Endothelial cell of umbilical vein (primary cell): ENCODE results near the gene PIK3C3. TPM values are rescaled to one million over a fixed set of nuclear protein-coding genes. Genes with fewer than 3 reads are reported as not detected.

ENCODE experiments used
- BruUV-seq: library from RNA; stranded (reverse); fragments of 400-500 nt; replicated peaks from 2 replicates; lab custom pipeline; 2021; lab: Mats Ljungman, UMichigan
- CTCF ChIA-PET: fragments of 300-600, 350-600 bp; sonication (Branson Sonifier 250); formaldehyde crosslinking; loops from one replicate; lab custom pipeline; 2021; ENCODE audit warnings: antibody characterized with exemption, inconsistent platforms; lab: Charles Lee
- POLR2A ChIA-PET: fragments of 300-600, 350-600 bp; sonication (Branson Sonifier 250); formaldehyde crosslinking; loops from one replicate; lab custom pipeline; 2021; ENCODE audit warnings: antibody characterized with exemption, inconsistent platforms; lab: Charles Lee
- DNase-seq: peaks from one replicate; pipeline ENCODE4 v3.0.0-alpha.2; 2011; ENCODE audit warnings: low read depth, low spot score
- FAIRE-seq: peaks from 2 replicates; lab custom pipeline; 2011; peaks lifted over from hg19 to GRCh38; lab: Jason Lieb, UNC
- H2AFZ ChIP-seq: 2 replicates; pipeline ENCODE4 v1.6.0; 2012; ENCODE audit warnings: low read depth, low read length, control low read depth, inconsistent platforms
- H3K27ac ChIP-seq: 2 replicates; pipeline ENCODE4 v1.5.1; 2011; ENCODE audit warnings: low read depth, mild to moderate bottlenecking, control low read depth, low read length, moderate library complexity; ENCODE audit not compliant: insufficient read depth
- H3K27me3 ChIP-seq, 2 experiments: 2 replicates each; pipeline versions ENCODE4 v1.6.0 to v1.6.1; 2011; ENCODE audit warnings: low read length in 2 of 2, mixed read lengths in 1 of 2; ENCODE audit not compliant: control insufficient read depth in 2 of 2, insufficient read depth in 2 of 2
- H3K36me3 ChIP-seq, 2 experiments: 2 replicates in 1 of 2; 3 replicates in 1 of 2; pipeline ENCODE4 v1.5.1; 2011; ENCODE audit warnings: low read length in 2 of 2, mild to moderate bottlenecking in 1 of 2, moderate library complexity in 1 of 2; ENCODE audit not compliant: control insufficient read depth in 2 of 2, insufficient read depth in 2 of 2; ENCODE audit errors: extremely low read depth in 1 of 2
- H3K4me1 ChIP-seq: 3 replicates; pipeline ENCODE4 v1.5.1; 2011; ENCODE audit warnings: mild to moderate bottlenecking, low read length; ENCODE audit not compliant: control insufficient read depth, insufficient read depth; ENCODE audit errors: extremely low read depth
- H3K4me2 ChIP-seq: 2 replicates; pipeline ENCODE4 v1.6.1; 2011; ENCODE audit warnings: low read length, control low read depth, mixed read lengths; ENCODE audit not compliant: insufficient read depth
- H3K4me3 ChIP-seq, 3 experiments: fragments of 200-600 bp in 1 of 3; sonication (generic), shearing (Covaris generic) in 1 of 3; replicated peaks in 1 of 3; 2 replicates each; pipeline ENCODE4 v1.5.1; 2011 to 2016; ENCODE audit warnings: control low read depth in 3 of 3, low read length in 3 of 3, mild to moderate bottlenecking in 2 of 3, inconsistent platforms in 1 of 3, low read depth in 1 of 3, moderate library complexity in 1 of 3; ENCODE audit not compliant: insufficient read depth in 1 of 3
- H3K79me2 ChIP-seq: 2 replicates; pipeline ENCODE4 v1.6.0; 2012; ENCODE audit warnings: low read length, inconsistent platforms; ENCODE audit not compliant: control insufficient read depth, insufficient read depth
- H3K9ac ChIP-seq: replicated peaks from 2 replicates; pipeline ENCODE3; 2011; ENCODE audit warnings: low read length, control low read depth; ENCODE audit not compliant: insufficient read depth; ENCODE audit errors: extremely low read depth
- H3K9me1 ChIP-seq: replicated peaks from 3 replicates; pipeline ENCODE4 v1.6.0; 2011; ENCODE audit warnings: mild to moderate bottlenecking, low read length; ENCODE audit not compliant: control insufficient read depth, insufficient read depth; ENCODE audit errors: extremely low read depth
- H3K9me3 ChIP-seq: replicated peaks from 2 replicates; pipeline ENCODE4 v1.5.1; 2012; ENCODE audit warnings: low read length, inconsistent platforms; ENCODE audit not compliant: control insufficient read depth, insufficient read depth
- H4K20me1 ChIP-seq: replicated peaks from 2 replicates; pipeline ENCODE3; 2011; ENCODE audit warnings: mild to moderate bottlenecking, low read length; ENCODE audit not compliant: control insufficient read depth, insufficient read depth; ENCODE audit errors: extremely low read depth
- EZH2 ChIP-seq: IDR thresholded peaks from 2 replicates; pipeline ENCODE4 v1.6.1; 2012; ENCODE audit warnings: borderline replicate concordance, low read depth, mild to moderate bottlenecking, moderate library complexity, low read length, inconsistent platforms; ENCODE audit not compliant: severe bottlenecking
- FOS ChIP-seq: IDR thresholded peaks from 2 replicates; pipeline ENCODE4 v1.6.1; 2011; ENCODE audit warnings: mild to moderate bottlenecking, low read length, moderate library complexity, borderline replicate concordance; ENCODE audit not compliant: insufficient read depth
- GATA2 ChIP-seq: IDR thresholded peaks from 2 replicates; pipeline ENCODE4 v1.7.0; 2011; ENCODE audit warnings: low read depth, mild to moderate bottlenecking, moderate library complexity, mixed read lengths, low read length; ENCODE audit not compliant: insufficient read length, insufficient read depth
- JUN ChIP-seq: IDR thresholded peaks from 2 replicates; pipeline ENCODE4 v1.6.1; 2011; ENCODE audit warnings: borderline replicate concordance, low read depth; ENCODE audit not compliant: insufficient read length, insufficient read depth
- MYC ChIP-seq: IDR thresholded peaks from one replicate; pipeline ENCODE4 v1.6.1; 2011; ENCODE audit warnings: mild to moderate bottlenecking, low read depth, low read length
- POLR2A ChIP-seq: IDR thresholded peaks from 2 replicates; pipeline ENCODE4 v1.6.1; 2012; ENCODE audit warnings: low read depth, mild to moderate bottlenecking, control low read depth, low read length
- POLR2AphosphoS5 ChIP-seq: IDR thresholded peaks from 2 replicates; pipeline ENCODE4 v1.6.1; 2012; ENCODE audit warnings: low read depth, mild to moderate bottlenecking, control low read depth, low read length, moderate library complexity; ENCODE audit not compliant: insufficient read depth
- dilution Hi-C: fragments of 300-500 bp; cut with MboI; formaldehyde crosslinking; loops from one replicate; pipeline ENCODE4 v1.15.0; 2019; ENCODE audit warnings: low sequenced_read_pairs; ENCODE audit not compliant: extremely low pct_ligation_motif_present
- intact Hi-C: fragments of 100-400 bp; cut with micrococcal nuclease; formaldehyde crosslinking; loops from one replicate; pipeline ENCODE4 v1.10.0; 2022
- polyA plus RNA-seq, 4 experiments: library from polyadenylated mRNA; depleted of rRNA in 3 of 4; stranded (reverse) in 3 of 4; unstranded in 1 of 4; fragments of >200 nt; gene quantifications; 2 replicates each; pipeline versions ENCODE4 v1.2.1 to v1.2.3, GENCODE V29; 2011 to 2012; ENCODE audit warnings: missing spikeins in 1 of 4
- total RNA-seq: library from RNA; stranded (reverse); gene quantifications from 2 replicates; pipeline ENCODE4 v1.2.3, GENCODE V29; 2021
- TF ChIP-seq, protein P1 (sequence below), 2 donors: IDR thresholded peaks; 1 replicate in 1 of 2; 2 replicates in 1 of 2; pipeline ENCODE4 v1.5.1; 2011; ENCODE audit warnings: low read length in 2 of 2, mild to moderate bottlenecking in 2 of 2, moderate library complexity in 2 of 2, control low read depth in 1 of 2, inconsistent platforms in 1 of 2, low read depth in 1 of 2; ENCODE audit not compliant: insufficient read depth in 1 of 2; ENCODE audit errors: extremely low read depth in 1 of 2
- TF ChIP-seq, protein P2 (sequence below): IDR thresholded peaks from 2 replicates; pipeline ENCODE4 v1.6.1; 2011; ENCODE audit not compliant: insufficient read depth, insufficient read length

PIK3C3 gene
- total and polyA plus RNA-seq, 2 donors (not counting 3 experiments of a cell fraction or from before 2014, with no cell fraction given), result 19.5 to 47.3 TPM

DNA sequence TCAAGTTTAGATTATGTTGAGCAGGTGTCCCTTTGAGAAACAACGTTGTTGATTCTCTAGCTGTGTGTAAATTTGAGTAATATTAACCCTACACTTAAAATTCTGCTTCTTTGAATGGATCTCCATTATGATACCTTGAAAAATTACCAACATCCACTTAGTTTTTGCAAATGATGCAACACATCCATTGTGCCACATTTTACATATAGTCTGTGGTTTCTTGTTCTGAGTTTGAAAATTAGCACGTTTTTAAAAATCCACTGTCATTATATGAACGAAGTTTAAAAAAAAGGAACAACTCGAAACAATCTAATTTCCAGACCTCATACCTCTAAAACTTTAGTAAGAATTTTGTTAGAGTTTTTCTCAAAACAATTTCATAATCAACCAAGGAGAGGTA, 37.7 kb downstream of the PIK3C3 start:
- Histone ChIP-seq H3K9me3 (no peaks in the 10 kb centered on the region), H3K4me1 (peaks cover 26% of the 10 kb centered on the region), H3K4me2 (no peak overlapping the region), H3K9ac (no peak overlapping the region), H3K27ac (no peak overlapping the region), H3K27me3 (no peaks in the 10 kb centered on the region), H3K36me3 (peaks cover 0 to 3% of the 10 kb centered on the region in 2 experiments), H4K20me1 (no peaks in the 10 kb centered on the region), H3K79me2 (no peaks in the 10 kb centered on the region), H3K4me3 (no peak overlapping the region), H2AFZ (no peak overlapping the region), H3K9me1 (no peaks in the 10 kb centered on the region)
- POLR2A ChIA-PET, result no interaction called here
- dilution Hi-C loops (no loop called here), intact Hi-C loops (loop anchor here (1.0 kb wide), 1 partner anchor 28 kb away; no protein-coding TSS in a partner anchor)
- CTCF ChIA-PET, result no interaction called here
- DNase-seq, result no peak
- FAIRE-seq, result no peak
- no TSS peak for BruUV-seq
- TF ChIP-seq POLR2A (no peak), EZH2 (no peak), POLR2AphosphoS5 (no peak), GATA2 (no peak)

DNA sequence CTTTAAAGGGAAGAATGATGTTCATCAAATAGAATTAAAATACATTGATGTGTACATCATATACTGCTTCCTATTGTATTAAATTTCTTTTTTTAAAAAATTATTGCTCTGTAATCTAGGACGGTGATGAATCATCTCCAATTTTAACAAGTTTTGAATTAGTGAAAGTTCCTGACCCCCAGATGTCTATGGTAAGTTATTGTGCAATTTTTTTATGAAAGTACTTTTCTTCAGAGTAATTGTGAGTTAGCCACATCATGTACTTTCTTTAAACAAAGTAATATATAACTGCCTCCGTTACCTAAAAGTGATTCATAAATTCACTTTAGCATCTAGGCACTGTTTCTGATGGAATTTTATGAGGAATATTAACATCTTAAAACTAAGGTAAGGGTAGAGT, 38.1 kb downstream of the PIK3C3 start:
- no peak overlapping the region for H3K9ac ChIP-seq
- H3K27me3 ChIP-seq, result no peaks in the 10 kb centered on the region
- no peaks in the 10 kb centered on the region for H4K20me1 ChIP-seq
- no peak overlapping the region for H3K27ac ChIP-seq
- H3K79me2 ChIP-seq, result no peaks in the 10 kb centered on the region
- no peak for TF ChIP-seq POLR2AphosphoS5
- TF ChIP-seq, protein P1, sequence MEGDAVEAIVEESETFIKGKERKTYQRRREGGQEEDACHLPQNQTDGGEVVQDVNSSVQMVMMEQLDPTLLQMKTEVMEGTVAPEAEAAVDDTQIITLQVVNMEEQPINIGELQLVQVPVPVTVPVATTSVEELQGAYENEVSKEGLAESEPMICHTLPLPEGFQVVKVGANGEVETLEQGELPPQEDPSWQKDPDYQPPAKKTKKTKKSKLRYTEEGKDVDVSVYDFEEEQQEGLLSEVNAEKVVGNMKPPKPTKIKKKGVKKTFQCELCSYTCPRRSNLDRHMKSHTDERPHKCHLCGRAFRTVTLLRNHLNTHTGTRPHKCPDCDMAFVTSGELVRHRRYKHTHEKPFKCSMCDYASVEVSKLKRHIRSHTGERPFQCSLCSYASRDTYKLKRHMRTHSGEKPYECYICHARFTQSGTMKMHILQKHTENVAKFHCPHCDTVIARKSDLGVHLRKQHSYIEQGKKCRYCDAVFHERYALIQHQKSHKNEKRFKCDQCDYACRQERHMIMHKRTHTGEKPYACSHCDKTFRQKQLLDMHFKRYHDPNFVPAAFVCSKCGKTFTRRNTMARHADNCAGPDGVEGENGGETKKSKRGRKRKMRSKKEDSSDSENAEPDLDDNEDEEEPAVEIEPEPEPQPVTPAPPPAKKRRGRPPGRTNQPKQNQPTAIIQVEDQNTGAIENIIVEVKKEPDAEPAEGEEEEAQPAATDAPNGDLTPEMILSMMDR (IDR thresholded peaks at IDR 0.05; ENCODE audit: extremely low read depth in 1 of 2, insufficient read depth in 1 of 2, low read depth in 1 of 2, low read length in 2 of 2), result no peak
- no peak for TF ChIP-seq POLR2A
- no peak for TF ChIP-seq JUN
- TF ChIP-seq, protein P2, sequence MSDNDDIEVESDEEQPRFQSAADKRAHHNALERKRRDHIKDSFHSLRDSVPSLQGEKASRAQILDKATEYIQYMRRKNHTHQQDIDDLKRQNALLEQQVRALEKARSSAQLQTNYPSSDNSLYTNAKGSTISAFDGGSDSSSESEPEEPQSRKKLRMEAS, result no peak
- TF ChIP-seq GATA2, result no peak
- TF ChIP-seq FOS, result no peak
- no peak for TF ChIP-seq MYC
- TF ChIP-seq EZH2, result no peak
- H3K36me3 ChIP-seq, result peaks cover 0 to 3% of the 10 kb centered on the region in 2 experiments
- H3K9me3 ChIP-seq, result no peaks in the 10 kb centered on the region
- FAIRE-seq (no peak), DNase-seq (no peak)
- H3K9me1 ChIP-seq, result no peaks in the 10 kb centered on the region
- H3K4me3 ChIP-seq, result no peak overlapping the region
- ChIA-PET CTCF (interaction anchor here (1.0 kb wide), 1 partner anchor 35 kb away, joined by 4 read pairs; no protein-coding TSS in a partner anchor), POLR2A (no interaction called here)
- dilution Hi-C loops (no loop called here), intact Hi-C loops (loop anchor here (1.0 kb wide), 1 partner anchor 29 kb away; no protein-coding TSS in a partner anchor)
- no peak overlapping the region for H3K4me2 ChIP-seq
- BruUV-seq, result no TSS peak
- H3K4me1 ChIP-seq, result peaks cover 30% of the 10 kb centered on the region
- no peak overlapping the region for H2AFZ ChIP-seq
